HepG2 (cell line): ENCODE measurements around the gene RINL. TPM values are rescaled to one million over a fixed set of nuclear protein-coding genes. Genes with fewer than 3 reads are reported as not detected.
A peak's percentile ranks its signal among the peaks of the same experiment; 100 is the strongest.

Experiments
- CBX5 ChIP-seq: sonication (generic); formaldehyde crosslinking; IDR thresholded peaks from 2 replicates; pipeline ENCODE4 v1.4.0; 2020; ENCODE audit warnings: missing genetic modification reagents, borderline replicate concordance
- CEBPG ChIP-seq: IDR thresholded peaks from 2 replicates; pipeline ENCODE4 v1.6.1; 2016
- FOXP1 ChIP-seq, 2 experiments: fragments of 450-650 bp in 1 of 2; IDR thresholded peaks; 2 replicates each; pipeline ENCODE4 v1.6.1; 2017 to 2018; ENCODE audit warnings: antibody characterized with exemption in 1 of 2
- RBM39 ChIP-seq: fragments of 200-400 bp; formaldehyde crosslinking; IDR thresholded peaks from one replicate; pipeline ENCODE4 v1.6.1; 2018; ENCODE audit warnings: antibody characterized with exemption, mild to moderate bottlenecking, low read depth, low read length; ENCODE audit not compliant: poor library complexity, severe bottlenecking
- ZFP36 ChIP-seq: fragments of 150-350 bp; IDR thresholded peaks from 2 replicates; pipeline ENCODE4 v1.6.1; 2018; ENCODE audit warnings: borderline replicate concordance, low read length, low read depth; ENCODE audit not compliant: partially characterized antibody
- ZFP82 ChIP-seq: sonication (generic); formaldehyde crosslinking; IDR thresholded peaks from 2 replicates; pipeline ENCODE4 v1.5.1; 2020; ENCODE audit warnings: mild to moderate bottlenecking, missing genetic modification reagents, borderline replicate concordance
- ZFY ChIP-seq: sonication (generic); formaldehyde crosslinking; IDR thresholded peaks from 2 replicates; pipeline ENCODE4 v1.4.0; 2020; ENCODE audit warnings: missing genetic modification reagents
- ZNF142 ChIP-seq: sonication (generic); formaldehyde crosslinking; IDR thresholded peaks from 2 replicates; pipeline ENCODE4 v1.4.0; 2020; ENCODE audit warnings: missing genetic modification reagents
- ZNF256 ChIP-seq: sonication (generic); formaldehyde crosslinking; conservative IDR thresholded peaks from 2 replicates; pipeline ENCODE4 v1.4.0; 2020; ENCODE audit warnings: missing genetic modification reagents
- ZNF407 ChIP-seq: sonication (generic); formaldehyde crosslinking; IDR thresholded peaks from one replicate; pipeline ENCODE4 v1.5.1; 2020; ENCODE audit warnings: mild to moderate bottlenecking, missing genetic modification reagents; ENCODE audit errors: not compliant biosample characterization
- ZNF556 ChIP-seq: sonication (generic); formaldehyde crosslinking; IDR thresholded peaks from 2 replicates; pipeline ENCODE4 v1.4.0; 2020; ENCODE audit warnings: mild to moderate bottlenecking, missing genetic modification reagents, borderline replicate concordance
- ZNF563 ChIP-seq: sonication (generic); formaldehyde crosslinking; IDR thresholded peaks from 2 replicates; pipeline ENCODE4 v1.8.0; 2022; ENCODE audit warnings: mild to moderate bottlenecking, moderate library complexity, missing genetic modification reagents
- polyA plus RNA-seq, 8 experiments: library from polyadenylated mRNA; depleted of rRNA in 3 of 8; stranded (reverse) in 7 of 8; unstranded in 1 of 8; fragments of >200 nt; fragmentation: Illumina TruSeq in 4 of 8; extraction: Trizol in 4 of 8; gene quantifications; 2 replicates each; pipeline versions ENCODE4 v1.2.1 to v1.2.3, GENCODE V29; 2011 to 2016; ENCODE audit warnings: low read depth in 4 of 8, missing spikeins in 1 of 8, mixed read lengths in 1 of 8; ENCODE audit not compliant: insufficient read depth in 1 of 8
- total RNA-seq, 5 experiments: library from RNA; depleted of rRNA; stranded (reverse); fragments of >200 nt; fragmentation: Illumina TruSeq; extraction: Trizol; gene quantifications; 2 replicates each; pipeline ENCODE4 v1.2.3, GENCODE V29; 2016; ENCODE audit warnings: low read depth in 1 of 5
- TF ChIP-seq, protein P1 (sequence below): IDR thresholded peaks from 2 replicates; pipeline ENCODE4 v1.6.1; 2016; ENCODE audit warnings: missing genetic modification reagents, missing compliant biosample characterization

RINL gene
- total and polyA plus RNA-seq, 2 of the 13 experiments (the other 11 are each of a cell fraction or from before 2014, with no cell fraction given) = 11.4 to 18.0 TPM

GRCh38 chr19:38831142-38831605 lies 46.9 kb downstream of the RINL start (continued):
- TF ChIP-seq ZNF407 (CRISPR knock-in tag) (peak; percentile 31), CBX5 (CRISPR knock-in tag) (peak; percentile 31; the same call in 1 of the 2 replicates), ZFP36 (peak; percentile 96), CEBPG (CRISPR knock-in tag) (0 out of 2 replicates have a peak, but pooled peaks have one; percentile 17), ZFP82 (peak; percentile 75; the same call in 1 of the 2 replicates), ZNF556 (CRISPR knock-in tag) (peak; percentile 37), ZFY (CRISPR knock-in tag) (0 out of 2 replicates have a peak, but pooled peaks have one; percentile 43), RBM39 (peak; percentile 36), ZNF563 (peak; percentile 79; the same call in 1 of the 2 replicates), FOXP1 (IDR thresholded peaks at IDR 0.05) (no peak), FOXP1 (CRISPR knock-in tag; IDR thresholded peaks at IDR 0.05) (no peak), ZNF142 (CRISPR knock-in tag) (peak; percentile 59; the same call in 1 of the 2 replicates), ZNF256 (peak; percentile 74; the same call in 1 of the 2 replicates)
- TF ChIP-seq, protein P1, sequence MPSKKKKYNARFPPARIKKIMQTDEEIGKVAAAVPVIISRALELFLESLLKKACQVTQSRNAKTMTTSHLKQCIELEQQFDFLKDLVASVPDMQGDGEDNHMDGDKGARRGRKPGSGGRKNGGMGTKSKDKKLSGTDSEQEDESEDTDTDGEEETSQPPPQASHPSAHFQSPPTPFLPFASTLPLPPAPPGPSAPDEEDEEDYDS = peak; percentile 43; the same call in 1 of the 2 replicates
